Fibroblast of mammary gland (primary cell): Measurements from ENCODE around the gene MBD2.
A peak's percentile ranks its signal among the peaks of the same experiment; 100 is the strongest.

Source experiments
- DNase-seq: peaks from one replicate; pipeline ENCODE4 v3.0.0-alpha.2; 2010; ENCODE audit warnings: low read depth
- H3K4me3 ChIP-seq: 2 replicates; pipeline ENCODE4 v1.5.1; 2011; ENCODE audit warnings: low read depth, mild to moderate bottlenecking, low read length, moderate library complexity; ENCODE audit not compliant: control insufficient read depth
- CTCF ChIP-seq: conservative IDR thresholded peaks from 2 replicates; pipeline ENCODE4 v1.5.1; 2011; ENCODE audit warnings: low read depth, low read length, inconsistent platforms; ENCODE audit not compliant: control insufficient read depth, insufficient read depth

The MBD2 gene

GRCh38 chr18:54224379-54225014 is at the start of gene MBD2:
Gene MBD2 (minus strand): TSS chr18:54224669. CDS start chr18:54224559, 110 bp downstream.
- DNase-seq: peak; percentile 92
- peak; percentile 1 for TF ChIP-seq CTCF
- peak within 1 kb of the TSS; percentile 75 for H3K4me3 ChIP-seq

- DNase-seq: peak; percentile 45
- TF ChIP-seq CTCF: peak; percentile 48
- peak overlapping the region; percentile 70 for H3K4me3 ChIP-seq
Observed at GRCh38 chr18:54269893-54270844, 45.7 kb upstream of the MBD2 start.

GRCh38 chr18:54268751-54269150 is 44.3 kb upstream of the MBD2 start:
- no peak for TF ChIP-seq CTCF
- DNase-seq: no peak
- H3K4me3 ChIP-seq: peak overlapping the region; percentile 70

- DNase-seq: no peak
- no peak overlapping the region for H3K4me3 ChIP-seq
- TF ChIP-seq CTCF: no peak
Observed at GRCh38 chr18:54267701-54268100, 43.2 kb upstream of the MBD2 start.

GRCh38 chr18:54263904-54264336 is 39.5 kb upstream of the MBD2 start:
- H3K4me3 ChIP-seq: no peak overlapping the region
- DNase-seq: no peak
- TF ChIP-seq CTCF: no peak

GRCh38 chr18:54261894-54262293 is 37.4 kb upstream of the MBD2 start:
- no peak overlapping the region for H3K4me3 ChIP-seq
- TF ChIP-seq CTCF: no peak
- no peak for DNase-seq
